HG02870 (cell line): ENCODE data around the gene PGAP3.
A peak's percentile ranks its signal among the peaks of the same experiment; 100 is the strongest.

Experiments used
- ATAC-seq: cut with Tn5 transposase; IDR thresholded peaks from one replicate; pipeline ENCODE4 v1.9.1; 2021; ENCODE audit warnings: mild to moderate bottlenecking, moderate library complexity; ENCODE audit not compliant: unreplicated experiment

PGAP3 gene

GRCh38 chr17:39625198-39625785 is 62.6 kb downstream of the PGAP3 start:
- no peak for ATAC-seq

GRCh38 chr17:39624313-39624712 is 63.5 kb downstream of the PGAP3 start:
- no peak for ATAC-seq

- ATAC-seq, result no peak
These were observed 64.4 kb downstream of the PGAP3 start for GRCh38 chr17:39623356-39623950.

GRCh38 chr17:39622380-39623006 is 65.4 kb downstream of the PGAP3 start:
- ATAC-seq, result peak; percentile 29

GRCh38 chr17:39621523-39622379 is 66.1 kb downstream of the PGAP3 start:
- ATAC-seq, result peak; percentile 56
